HG03571 (cell line): ENCODE data around the gene HDHD5.

Source experiments
- ATAC-seq: cut with Tn5 transposase; IDR thresholded peaks from one replicate; pipeline ENCODE4 v1.9.1; 2021; ENCODE audit not compliant: unreplicated experiment

Gene HDHD5

GRCh38 chr22:17106785-17107546 lies 52.1 kb downstream of the HDHD5 start:
- ATAC-seq = no peak

GRCh38 chr22:17106161-17106784 lies 52.8 kb downstream of the HDHD5 start:
- ATAC-seq = no peak

GRCh38 chr22:17105143-17106129 lies 53.6 kb downstream of the HDHD5 start:
- ATAC-seq = no peak

GRCh38 chr22:17104336-17104935 lies 54.6 kb downstream of the HDHD5 start:
- ATAC-seq = no peak

GRCh38 chr22:17103351-17103750 lies 55.7 kb downstream of the HDHD5 start:
- ATAC-seq = no peak

- no peak for ATAC-seq
These were observed 56.8 kb downstream of the HDHD5 start for GRCh38 chr22:17102297-17102667.

- no peak for ATAC-seq
These were observed 57.4 kb downstream of the HDHD5 start for GRCh38 chr22:17101475-17102296.

- ATAC-seq = no peak
These were observed 58.5 kb downstream of the HDHD5 start for GRCh38 chr22:17100621-17101020.

GRCh38 chr22:17098379-17098819 lies 60.7 kb downstream of the HDHD5 start:
- no peak for ATAC-seq

- no peak for ATAC-seq
These were observed 61.4 kb downstream of the HDHD5 start for GRCh38 chr22:17097701-17098100.

GRCh38 chr22:17097062-17097461 lies 62.0 kb downstream of the HDHD5 start:
- ATAC-seq = no peak

GRCh38 chr22:17096071-17096470 lies 63.0 kb downstream of the HDHD5 start:
- ATAC-seq = no peak

GRCh38 chr22:17095538-17095937 lies 63.5 kb downstream of the HDHD5 start:
- ATAC-seq = no peak

GRCh38 chr22:17093081-17093480 lies 66.0 kb downstream of the HDHD5 start:
- ATAC-seq = no peak

- ATAC-seq = no peak
These were observed 67.2 kb downstream of the HDHD5 start for GRCh38 chr22:17091851-17092250.

GRCh38 chr22:17090550-17090949 lies 68.5 kb downstream of the HDHD5 start:
- ATAC-seq = no peak
